ENCODE results near the gene DPP6.

Gene DPP6

DNA sequence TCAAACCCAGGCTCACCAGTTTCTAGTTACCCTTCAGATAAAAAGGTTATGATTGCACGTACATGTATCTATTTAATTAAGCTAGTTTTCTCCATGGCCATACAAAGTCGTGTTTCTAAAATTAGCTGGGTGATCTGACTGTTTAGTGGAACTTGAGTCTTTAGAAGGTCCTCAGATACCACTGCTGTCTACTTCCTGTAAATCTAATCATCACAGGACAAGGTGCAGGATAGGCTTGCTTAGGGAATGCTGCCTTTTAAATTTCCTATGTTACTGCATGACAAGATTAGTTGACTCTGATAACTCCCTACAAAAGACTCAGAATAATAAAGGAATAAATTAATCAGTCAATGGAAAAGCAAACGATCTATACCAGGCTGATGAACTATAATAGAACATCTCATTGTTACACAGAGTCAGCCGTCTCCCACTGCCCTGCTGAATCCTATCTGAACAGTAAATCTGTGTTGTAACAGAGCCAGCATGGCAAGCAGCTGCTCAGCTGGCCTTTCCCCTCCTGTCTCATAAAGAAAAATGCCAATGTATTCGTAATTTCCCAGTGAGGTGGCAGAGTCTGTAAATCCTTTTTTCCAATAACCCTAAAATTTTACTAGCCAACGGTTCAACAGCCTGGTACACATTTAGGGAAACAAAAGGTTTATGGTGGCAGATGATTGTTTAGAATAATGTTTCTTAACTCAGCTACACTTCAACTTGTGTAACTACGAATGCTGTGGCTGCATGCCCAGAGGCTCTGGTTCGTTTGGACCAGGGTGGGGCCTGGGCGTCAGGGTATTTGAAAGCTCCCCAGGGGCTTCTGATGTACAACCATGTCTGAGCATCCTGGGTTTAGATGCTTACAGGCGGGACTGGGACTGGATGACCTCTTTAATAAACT is 632.7 kb downstream of the DPP6 start:
- H3K9me3 ChIP-seq (ENCODE audit: insufficient read depth, low read depth, low read length) = no peaks in the 10 kb centered on the region
- H2AFZ ChIP-seq (ENCODE audit: low read length) = no peak overlapping the region
- H3K4me1 ChIP-seq (ENCODE audit: insufficient read depth, low read length, poor library complexity, severe bottlenecking) = no peaks in the 10 kb centered on the region
- H3K9ac ChIP-seq (ENCODE audit: low read depth, low read length, poor library complexity, severe bottlenecking) = no peak overlapping the region
- H4K20me1 ChIP-seq (ENCODE audit: insufficient read depth, low read length, poor library complexity, severe bottlenecking) = no peaks in the 10 kb centered on the region
- no peak overlapping the region for H3K4me3 ChIP-seq (ENCODE audit: low read length, poor library complexity, severe bottlenecking)
- H3K36me3 ChIP-seq (ENCODE audit: insufficient read depth, low read length) = no peaks in the 10 kb centered on the region
- no peaks in the 10 kb centered on the region for H3K9me2 ChIP-seq (replicated peaks; ENCODE audit: low read depth, low read length)
- no peaks in the 10 kb centered on the region for H3F3A ChIP-seq (ENCODE audit: low read depth)
- TF ChIP-seq, protein P1, sequence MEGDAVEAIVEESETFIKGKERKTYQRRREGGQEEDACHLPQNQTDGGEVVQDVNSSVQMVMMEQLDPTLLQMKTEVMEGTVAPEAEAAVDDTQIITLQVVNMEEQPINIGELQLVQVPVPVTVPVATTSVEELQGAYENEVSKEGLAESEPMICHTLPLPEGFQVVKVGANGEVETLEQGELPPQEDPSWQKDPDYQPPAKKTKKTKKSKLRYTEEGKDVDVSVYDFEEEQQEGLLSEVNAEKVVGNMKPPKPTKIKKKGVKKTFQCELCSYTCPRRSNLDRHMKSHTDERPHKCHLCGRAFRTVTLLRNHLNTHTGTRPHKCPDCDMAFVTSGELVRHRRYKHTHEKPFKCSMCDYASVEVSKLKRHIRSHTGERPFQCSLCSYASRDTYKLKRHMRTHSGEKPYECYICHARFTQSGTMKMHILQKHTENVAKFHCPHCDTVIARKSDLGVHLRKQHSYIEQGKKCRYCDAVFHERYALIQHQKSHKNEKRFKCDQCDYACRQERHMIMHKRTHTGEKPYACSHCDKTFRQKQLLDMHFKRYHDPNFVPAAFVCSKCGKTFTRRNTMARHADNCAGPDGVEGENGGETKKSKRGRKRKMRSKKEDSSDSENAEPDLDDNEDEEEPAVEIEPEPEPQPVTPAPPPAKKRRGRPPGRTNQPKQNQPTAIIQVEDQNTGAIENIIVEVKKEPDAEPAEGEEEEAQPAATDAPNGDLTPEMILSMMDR (conservative IDR thresholded peaks at IDR 0.05; ENCODE audit: low read length) = no peak
- TF ChIP-seq EZH2phosphoT487 (IDR thresholded peaks at IDR 0.05; ENCODE audit: borderline replicate concordance) = no peak
- H3K79me2 ChIP-seq (ENCODE audit: insufficient read depth, low read length) = no peaks in the 10 kb centered on the region
- H3K4me2 ChIP-seq (ENCODE audit: low read depth, low read length, poor library complexity, severe bottlenecking) = no peak overlapping the region
- H3K27me3 ChIP-seq (ENCODE audit: insufficient read depth, low read length, poor library complexity, severe bottlenecking) = no peaks in the 10 kb centered on the region

DNA sequence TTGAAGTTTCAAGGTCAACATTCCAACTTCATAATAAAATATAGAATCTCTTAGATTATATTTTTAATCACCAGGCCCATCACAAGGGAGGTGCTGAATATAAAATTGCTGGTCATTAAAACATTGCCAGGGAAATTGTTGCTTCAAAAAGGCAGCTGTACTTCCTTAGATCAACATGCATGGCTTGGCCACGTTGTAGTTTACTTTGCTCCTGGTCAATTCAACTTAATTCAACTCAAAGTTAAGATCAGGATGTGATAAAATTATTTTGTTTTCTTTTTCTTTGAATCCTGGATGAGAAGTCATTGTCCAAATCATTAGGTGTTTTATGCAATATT is 633.3 kb downstream of the DPP6 start:
- no peaks in the 10 kb centered on the region for H4K20me1 ChIP-seq (ENCODE audit: insufficient read depth, low read length, poor library complexity, severe bottlenecking)
- no peak overlapping the region for H3K9ac ChIP-seq (ENCODE audit: low read depth, low read length, poor library complexity, severe bottlenecking)
- no peaks in the 10 kb centered on the region for H3K4me1 ChIP-seq (ENCODE audit: insufficient read depth, low read length, poor library complexity, severe bottlenecking)
- H3K4me2 ChIP-seq (ENCODE audit: low read depth, low read length, poor library complexity, severe bottlenecking) = no peak overlapping the region
- H3K9me2 ChIP-seq (replicated peaks; ENCODE audit: low read depth, low read length) = no peaks in the 10 kb centered on the region
- H3K27me3 ChIP-seq (ENCODE audit: insufficient read depth, low read length, poor library complexity, severe bottlenecking) = no peaks in the 10 kb centered on the region
- H3F3A ChIP-seq (ENCODE audit: low read depth) = no peaks in the 10 kb centered on the region
- TF ChIP-seq EZH2phosphoT487 (IDR thresholded peaks at IDR 0.05; ENCODE audit: borderline replicate concordance) = no peak
- TF ChIP-seq, protein P1 (conservative IDR thresholded peaks at IDR 0.05; ENCODE audit: low read length) = no peak
- no peaks in the 10 kb centered on the region for H3K79me2 ChIP-seq (ENCODE audit: insufficient read depth, low read length)
- H2AFZ ChIP-seq (ENCODE audit: low read length) = no peak overlapping the region
- H3K9me3 ChIP-seq (ENCODE audit: insufficient read depth, low read depth, low read length) = no peaks in the 10 kb centered on the region
- H3K4me3 ChIP-seq (ENCODE audit: low read length, poor library complexity, severe bottlenecking) = no peak overlapping the region
- no peaks in the 10 kb centered on the region for H3K36me3 ChIP-seq (ENCODE audit: insufficient read depth, low read length)

DNA sequence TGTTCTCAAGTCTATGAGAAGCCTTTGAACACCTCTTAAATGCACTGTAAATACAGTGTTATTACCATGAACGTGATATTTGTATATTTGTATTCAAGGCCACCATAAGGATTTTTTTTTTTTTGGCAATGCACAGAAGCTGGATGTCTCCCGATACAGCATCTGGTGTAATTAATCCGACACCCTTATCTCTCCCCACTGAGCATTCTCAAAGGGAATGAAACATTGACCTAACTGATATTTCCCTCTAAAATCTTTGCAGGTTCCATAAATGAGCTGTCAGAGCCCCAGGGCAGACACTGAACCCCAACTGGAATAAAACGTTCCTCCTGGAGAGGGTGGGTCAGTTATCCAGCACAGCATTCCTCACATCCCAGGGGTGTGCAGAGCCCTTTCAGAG is 634.1 kb downstream of the DPP6 start:
- no peaks in the 10 kb centered on the region for H4K20me1 ChIP-seq (ENCODE audit: insufficient read depth, low read length, poor library complexity, severe bottlenecking)
- no peaks in the 10 kb centered on the region for H3K36me3 ChIP-seq (ENCODE audit: insufficient read depth, low read length)
- TF ChIP-seq EZH2phosphoT487 (IDR thresholded peaks at IDR 0.05; ENCODE audit: borderline replicate concordance) = no peak
- TF ChIP-seq, protein P1 (conservative IDR thresholded peaks at IDR 0.05; ENCODE audit: low read length) = no peak
- no peaks in the 10 kb centered on the region for H3K4me1 ChIP-seq (ENCODE audit: insufficient read depth, low read length, poor library complexity, severe bottlenecking)
- H3F3A ChIP-seq (ENCODE audit: low read depth) = no peaks in the 10 kb centered on the region
- no peaks in the 10 kb centered on the region for H3K27me3 ChIP-seq (ENCODE audit: insufficient read depth, low read length, poor library complexity, severe bottlenecking)
- no peak overlapping the region for H3K4me2 ChIP-seq (ENCODE audit: low read depth, low read length, poor library complexity, severe bottlenecking)
- no peak overlapping the region for H2AFZ ChIP-seq (ENCODE audit: low read length)
- no peaks in the 10 kb centered on the region for H3K79me2 ChIP-seq (ENCODE audit: insufficient read depth, low read length)
- no peaks in the 10 kb centered on the region for H3K9me2 ChIP-seq (replicated peaks; ENCODE audit: low read depth, low read length)
- H3K9me3 ChIP-seq (ENCODE audit: insufficient read depth, low read depth, low read length) = no peaks in the 10 kb centered on the region
- no peak overlapping the region for H3K4me3 ChIP-seq (ENCODE audit: low read length, poor library complexity, severe bottlenecking)
- H3K9ac ChIP-seq (ENCODE audit: low read depth, low read length, poor library complexity, severe bottlenecking) = no peak overlapping the region

All from Loucy (cell line).